Measurements from ENCODE around the gene MTERF4. TPM values are rescaled to one million over a fixed set of nuclear protein-coding genes. Genes with fewer than 3 reads are reported as not detected.

The MTERF4 gene
- polyA plus RNA-seq, 4 donors = 25.3 to 55.1 (median 30.1) TPM

GRCh38 chr2:241072553-241073165 is 29.4 kb downstream of the MTERF4 start:
- WGBS, 3 donors = 60 to 77% (median 73%) methylated on average over 14 of the region's 14 CpGs
- DNase-seq = no peak
- Histone ChIP-seq H3K27ac (ENCODE audit: low read depth in 1 of 3, low read length in 2 of 3) (no peak overlapping the region), H3K4me3 (ENCODE audit: low read depth in 1 of 3, low read length in 3 of 3) (no peak overlapping the region), H3K4me1 (ENCODE audit: control insufficient read depth in 3 of 3, insufficient read depth in 2 of 3, low read depth in 1 of 3, low read length in 2 of 3) (no peaks in the 10 kb centered on the region), H3K27me3 (ENCODE audit: control insufficient read depth in 3 of 3, insufficient read depth in 3 of 3, low read length in 3 of 3) (peaks cover 0 to 20% (median 0%) of the 10 kb centered on the region in 3 donors), H3K36me3 (ENCODE audit: control insufficient read depth in 3 of 3, insufficient read depth in 2 of 3, low read depth in 1 of 3, low read length in 3 of 3) (peaks cover 2 to 20% (median 4%) of the 10 kb centered on the region in 3 donors), H3K9me3 (ENCODE audit: control insufficient read depth in 2 of 2, insufficient read depth in 1 of 2, low read depth in 1 of 2, low read length in 1 of 2) (no peaks in the 10 kb centered on the region)
- no peak for FAIRE-seq

DNA sequence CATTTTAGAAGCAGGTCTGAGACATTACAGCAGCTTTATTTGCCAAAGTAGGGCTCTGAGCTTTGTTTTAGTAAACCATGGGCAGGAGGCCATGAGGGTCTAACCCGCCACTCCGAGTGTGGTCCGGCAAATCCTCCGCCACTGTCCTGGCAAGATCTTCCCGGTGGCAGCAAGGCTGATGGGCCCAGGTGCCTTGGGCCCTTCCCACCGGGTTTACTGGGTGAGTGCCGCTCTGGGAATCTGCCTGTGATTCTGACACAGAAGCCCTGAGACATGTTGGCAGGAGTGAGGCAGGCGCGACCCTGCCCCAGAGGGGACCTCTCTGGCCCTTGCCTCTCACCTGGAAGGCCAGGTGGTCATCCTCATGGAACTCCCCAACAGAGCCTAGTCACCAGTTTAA is 29.9 kb downstream of the MTERF4 start:
- H3K27ac ChIP-seq (ENCODE audit: low read depth in 1 of 3, low read length in 2 of 3) = no peak overlapping the region
- 78 to 86% (median 83%) methylated on average over 9 of the region's 9 CpGs for WGBS, 3 donors
- no peaks in the 10 kb centered on the region for H3K9me3 ChIP-seq (ENCODE audit: control insufficient read depth in 2 of 2, insufficient read depth in 1 of 2, low read depth in 1 of 2, low read length in 1 of 2)
- no peaks in the 10 kb centered on the region for H3K4me1 ChIP-seq (ENCODE audit: control insufficient read depth in 3 of 3, insufficient read depth in 2 of 3, low read depth in 1 of 3, low read length in 2 of 3)
- no peak overlapping the region for H3K4me3 ChIP-seq (ENCODE audit: low read depth in 1 of 3, low read length in 3 of 3)
- peaks cover 2 to 20% (median 4%) of the 10 kb centered on the region in 3 donors for H3K36me3 ChIP-seq (ENCODE audit: control insufficient read depth in 3 of 3, insufficient read depth in 2 of 3, low read depth in 1 of 3, low read length in 3 of 3)
- FAIRE-seq = no peak
- peaks cover 0 to 20% (median 0%) of the 10 kb centered on the region in 3 donors for H3K27me3 ChIP-seq (ENCODE audit: control insufficient read depth in 3 of 3, insufficient read depth in 3 of 3, low read length in 3 of 3)
- DNase-seq = no peak

GRCh38 chr2:241071677-241072111 is 30.4 kb downstream of the MTERF4 start:
- Histone ChIP-seq H3K27me3 (ENCODE audit: control insufficient read depth in 3 of 3, insufficient read depth in 3 of 3, low read length in 3 of 3) (peaks cover 0 to 20% (median 0%) of the 10 kb centered on the region in 3 donors), H3K4me1 (ENCODE audit: control insufficient read depth in 3 of 3, insufficient read depth in 2 of 3, low read depth in 1 of 3, low read length in 2 of 3) (no peaks in the 10 kb centered on the region), H3K36me3 (ENCODE audit: control insufficient read depth in 3 of 3, insufficient read depth in 2 of 3, low read depth in 1 of 3, low read length in 3 of 3) (peaks cover 2 to 20% (median 4%) of the 10 kb centered on the region in 3 donors), H3K4me3 (ENCODE audit: low read depth in 1 of 3, low read length in 3 of 3) (no peak overlapping the region), H3K9me3 (ENCODE audit: control insufficient read depth in 2 of 2, insufficient read depth in 1 of 2, low read depth in 1 of 2, low read length in 1 of 2) (no peaks in the 10 kb centered on the region), H3K27ac (ENCODE audit: low read depth in 1 of 3, low read length in 2 of 3) (no peak overlapping the region)
- no peak for FAIRE-seq
- WGBS, 3 donors = 78 to 87% (median 79%) methylated on average over 25 of the region's 25 CpGs
- no peak for DNase-seq

DNA sequence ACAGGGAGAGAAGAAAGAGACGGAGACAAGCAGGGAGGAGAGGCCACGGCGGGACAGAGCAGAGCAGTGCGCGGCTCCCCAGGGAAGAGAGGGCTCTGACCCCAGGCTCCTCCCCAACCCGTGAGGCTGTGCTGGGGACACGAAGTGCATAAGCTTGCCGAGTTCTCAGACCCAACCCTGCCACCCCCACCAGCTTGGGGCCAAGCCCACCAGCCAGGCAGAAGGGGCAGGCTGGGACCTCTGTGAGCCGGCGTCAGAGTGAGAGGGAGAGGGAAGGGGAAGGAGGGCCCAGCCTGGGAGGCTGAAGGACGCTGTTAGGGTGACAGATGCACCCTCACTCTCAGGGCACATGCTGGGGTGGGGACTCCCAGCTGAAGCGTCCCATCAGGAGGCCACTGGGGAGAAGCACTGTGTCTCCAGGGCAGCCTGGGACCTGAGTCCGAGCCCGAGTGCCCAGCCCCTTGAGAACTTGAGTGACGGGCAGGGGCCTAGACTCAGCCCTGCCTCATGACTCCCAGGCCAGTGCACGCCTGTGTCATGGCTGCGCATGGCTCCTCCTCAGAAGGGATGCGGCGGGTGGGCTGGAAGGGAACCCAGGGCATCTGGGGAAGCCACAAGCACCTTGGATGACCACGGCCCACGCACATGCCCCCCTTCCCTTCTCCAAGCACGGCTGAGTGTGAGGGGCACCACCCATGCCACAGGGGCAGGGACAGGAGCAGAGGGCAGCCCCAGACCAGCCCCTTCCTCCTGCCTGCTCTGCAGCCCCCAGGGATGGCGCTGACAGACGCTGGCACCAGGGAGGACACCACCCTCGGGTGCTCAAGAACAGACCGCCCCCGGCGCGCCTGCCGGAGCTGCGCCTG is 31.0 kb downstream of the MTERF4 start:
- Histone ChIP-seq H3K36me3 (ENCODE audit: control insufficient read depth in 3 of 3, insufficient read depth in 2 of 3, low read depth in 1 of 3, low read length in 3 of 3) (peaks cover 2 to 18% (median 4%) of the 10 kb centered on the region in 3 donors), H3K4me3 (ENCODE audit: low read depth in 1 of 3, low read length in 3 of 3) (no peak overlapping the region), H3K4me1 (ENCODE audit: control insufficient read depth in 3 of 3, insufficient read depth in 2 of 3, low read depth in 1 of 3, low read length in 2 of 3) (no peaks in the 10 kb centered on the region), H3K27ac (ENCODE audit: low read depth in 1 of 3, low read length in 2 of 3) (no peak overlapping the region), H3K9me3 (ENCODE audit: control insufficient read depth in 2 of 2, insufficient read depth in 1 of 2, low read depth in 1 of 2, low read length in 1 of 2) (no peaks in the 10 kb centered on the region), H3K27me3 (ENCODE audit: control insufficient read depth in 3 of 3, insufficient read depth in 3 of 3, low read length in 3 of 3) (peaks cover 0 to 20% (median 0%) of the 10 kb centered on the region in 3 donors)
- FAIRE-seq (no peak), DNase-seq (no peak)
- 78 to 81% (median 81%) methylated on average over 30 to 31 of the region's 31 CpGs for WGBS, 3 donors

GRCh38 chr2:241070361-241070760 is 31.7 kb downstream of the MTERF4 start:
- no peak for FAIRE-seq
- no peak overlapping the region for H3K4me3 ChIP-seq (ENCODE audit: low read depth in 1 of 3, low read length in 3 of 3)
- no peaks in the 10 kb centered on the region for H3K9me3 ChIP-seq (ENCODE audit: control insufficient read depth in 2 of 2, insufficient read depth in 1 of 2, low read depth in 1 of 2, low read length in 1 of 2)
- no peaks in the 10 kb centered on the region for H3K4me1 ChIP-seq (ENCODE audit: control insufficient read depth in 3 of 3, insufficient read depth in 2 of 3, low read depth in 1 of 3, low read length in 2 of 3)
- peaks cover 2 to 18% (median 4%) of the 10 kb centered on the region in 3 donors for H3K36me3 ChIP-seq (ENCODE audit: control insufficient read depth in 3 of 3, insufficient read depth in 2 of 3, low read depth in 1 of 3, low read length in 3 of 3)
- no peak for DNase-seq
- WGBS, 3 donors = 90 to 93% (median 90%) methylated on average over 13 of the region's 13 CpGs
- peaks cover 0 to 20% (median 0%) of the 10 kb centered on the region in 3 donors for H3K27me3 ChIP-seq (ENCODE audit: control insufficient read depth in 3 of 3, insufficient read depth in 3 of 3, low read length in 3 of 3)
- H3K27ac ChIP-seq (ENCODE audit: low read depth in 1 of 3, low read length in 2 of 3) = no peak overlapping the region

DNA sequence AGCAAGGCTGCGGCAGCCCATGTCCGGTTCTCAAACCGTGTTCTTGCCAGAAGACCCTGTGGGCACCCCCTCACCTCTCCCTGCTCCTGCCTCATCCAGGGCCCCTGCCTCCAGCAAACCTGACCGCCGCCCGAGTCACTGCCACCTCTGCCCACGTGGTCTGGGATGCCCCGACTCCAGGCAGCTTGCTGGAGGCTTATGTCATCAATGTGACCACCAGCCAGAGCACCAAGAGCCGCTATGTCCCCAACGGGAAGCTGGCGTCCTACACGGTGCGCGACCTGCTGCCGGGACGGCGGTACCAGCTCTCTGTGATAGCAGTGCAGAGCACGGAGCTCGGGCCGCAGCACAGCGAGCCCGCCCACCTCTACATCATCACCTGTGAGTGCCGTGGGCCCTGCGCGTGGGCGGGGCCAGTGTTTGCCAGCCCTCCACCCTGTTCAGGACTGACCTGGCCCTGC is 32.2 kb downstream of the MTERF4 start:
- DNase-seq (no peak), FAIRE-seq (no peak)
- 33 to 63% (median 60%) methylated on average over 26 of the region's 26 CpGs for WGBS, 3 donors
- no peak overlapping the region for H3K27ac ChIP-seq (ENCODE audit: low read depth in 1 of 3, low read length in 2 of 3)
- peaks cover 0 to 20% (median 0%) of the 10 kb centered on the region in 3 donors for H3K27me3 ChIP-seq (ENCODE audit: control insufficient read depth in 3 of 3, insufficient read depth in 3 of 3, low read length in 3 of 3)
- H3K36me3 ChIP-seq (ENCODE audit: control insufficient read depth in 3 of 3, insufficient read depth in 2 of 3, low read depth in 1 of 3, low read length in 3 of 3) = peaks cover under 1 to 12% (median 2%) of the 10 kb centered on the region in 3 donors
- H3K4me3 ChIP-seq (ENCODE audit: low read depth in 1 of 3, low read length in 3 of 3) = no peak overlapping the region
- H3K4me1 ChIP-seq (ENCODE audit: control insufficient read depth in 3 of 3, insufficient read depth in 2 of 3, low read depth in 1 of 3, low read length in 2 of 3) = no peaks in the 10 kb centered on the region
- no peaks in the 10 kb centered on the region for H3K9me3 ChIP-seq (ENCODE audit: control insufficient read depth in 2 of 2, insufficient read depth in 1 of 2, low read depth in 1 of 2, low read length in 1 of 2)

DNA sequence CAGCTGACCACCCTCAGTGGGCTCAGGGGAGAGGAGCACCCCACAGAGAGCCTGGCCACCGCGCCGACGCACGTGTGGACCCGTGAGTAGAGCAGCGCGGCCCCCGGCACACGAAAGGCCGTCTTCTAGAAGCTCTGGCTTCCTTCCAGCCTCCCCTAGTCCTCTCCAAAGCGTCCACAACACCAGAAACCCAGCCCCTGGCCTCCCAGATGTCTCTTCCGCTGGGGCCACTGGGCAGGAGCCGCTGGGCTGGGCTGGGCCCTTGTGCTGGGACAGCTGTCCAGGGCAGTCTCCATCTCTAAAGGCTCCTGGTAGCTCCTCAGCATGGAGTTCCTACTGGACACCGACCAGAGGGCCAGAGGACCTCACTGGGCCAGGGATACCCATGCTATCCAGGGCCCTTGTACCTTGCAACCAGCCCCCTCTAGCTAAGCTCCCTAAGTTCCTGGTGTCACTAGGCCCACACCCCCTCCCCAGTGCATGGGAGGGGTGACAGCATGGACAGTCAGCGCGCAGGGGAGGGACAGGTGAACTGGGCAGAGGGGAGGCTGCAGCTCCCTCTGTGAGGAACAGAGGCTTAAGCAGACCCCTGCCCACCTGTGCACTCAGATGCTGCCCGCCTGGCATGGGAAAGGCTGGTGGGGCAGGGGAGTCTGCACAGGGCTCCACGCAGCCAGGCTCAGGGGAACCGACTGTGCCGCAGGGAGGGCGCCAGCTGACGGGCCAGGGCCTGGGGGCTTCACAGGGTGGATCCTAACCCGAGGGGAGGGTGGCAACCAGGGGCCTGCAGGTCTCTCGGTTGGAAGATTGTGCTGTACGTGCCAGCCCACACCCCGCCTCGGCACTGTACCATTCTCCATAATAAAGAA is 32.9 kb downstream of the MTERF4 start:
- WGBS, 3 donors = 88 to 91% (median 89%) methylated on average over 28 of the region's 28 CpGs
- no peaks in the 10 kb centered on the region for H3K9me3 ChIP-seq (ENCODE audit: control insufficient read depth in 2 of 2, insufficient read depth in 1 of 2, low read depth in 1 of 2, low read length in 1 of 2)
- no peaks in the 10 kb centered on the region for H3K4me1 ChIP-seq (ENCODE audit: control insufficient read depth in 3 of 3, insufficient read depth in 2 of 3, low read depth in 1 of 3, low read length in 2 of 3)
- DNase-seq (no peak), FAIRE-seq (no peak)
- H3K27me3 ChIP-seq (ENCODE audit: control insufficient read depth in 3 of 3, insufficient read depth in 3 of 3, low read length in 3 of 3) = peaks cover 0 to 20% (median 0%) of the 10 kb centered on the region in 3 donors
- H3K4me3 ChIP-seq (ENCODE audit: low read depth in 1 of 3, low read length in 3 of 3) = no peak overlapping the region
- no peak overlapping the region for H3K27ac ChIP-seq (ENCODE audit: low read depth in 1 of 3, low read length in 2 of 3)
- H3K36me3 ChIP-seq (ENCODE audit: control insufficient read depth in 3 of 3, insufficient read depth in 2 of 3, low read depth in 1 of 3, low read length in 3 of 3) = peaks cover 0 to 8% (median 2%) of the 10 kb centered on the region in 3 donors

All from small intestine (tissue), 7 donors.